Measurements from ENCODE around the gene ADIPOR1. TPM values are rescaled to one million over a fixed set of nuclear protein-coding genes. Genes with fewer than 3 reads are reported as not detected.

Gene ADIPOR1
- total RNA-seq, 1 donor from 2014 or later, result 73.9 TPM

DNA sequence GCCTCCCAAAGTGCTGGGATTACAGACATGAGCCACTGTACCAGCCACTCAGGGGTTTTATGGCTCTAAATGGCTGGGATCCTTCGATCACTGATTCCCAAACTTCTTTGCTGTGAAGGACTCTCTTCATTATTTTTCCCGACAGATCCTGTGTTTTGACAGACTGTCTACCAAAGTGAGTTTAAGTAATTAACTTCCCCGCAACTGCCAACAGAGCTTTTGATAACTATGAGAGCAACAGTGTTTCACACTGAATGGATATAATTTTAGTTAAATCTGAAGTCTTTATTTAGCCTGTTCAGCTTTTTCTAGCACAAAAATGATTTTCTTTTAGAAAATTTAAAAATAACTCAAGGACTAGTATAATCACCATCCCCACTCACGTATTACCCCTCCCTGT lies 56.6 kb downstream of the ADIPOR1 start:
- H3K36me3 Mint-ChIP-seq (ENCODE audit: low read depth), result peaks cover 26% of the 10 kb centered on the region
- H3K4me1 Mint-ChIP-seq (ENCODE audit: low read depth), result no peaks in the 10 kb centered on the region
- no peaks in the 10 kb centered on the region for H3K27me3 Mint-ChIP-seq (ENCODE audit: low read depth)
- DNase-seq (ENCODE audit: low spot score), result no peak
- H3K9me3 Mint-ChIP-seq (ENCODE audit: low read depth), result no peaks in the 10 kb centered on the region
- H3K4me3 Mint-ChIP-seq (ENCODE audit: unreplicated experiment), result no peak overlapping the region
- H3K27ac Mint-ChIP-seq (ENCODE audit: unreplicated experiment), result no peak overlapping the region
- TF ChIP-seq, protein P1, sequence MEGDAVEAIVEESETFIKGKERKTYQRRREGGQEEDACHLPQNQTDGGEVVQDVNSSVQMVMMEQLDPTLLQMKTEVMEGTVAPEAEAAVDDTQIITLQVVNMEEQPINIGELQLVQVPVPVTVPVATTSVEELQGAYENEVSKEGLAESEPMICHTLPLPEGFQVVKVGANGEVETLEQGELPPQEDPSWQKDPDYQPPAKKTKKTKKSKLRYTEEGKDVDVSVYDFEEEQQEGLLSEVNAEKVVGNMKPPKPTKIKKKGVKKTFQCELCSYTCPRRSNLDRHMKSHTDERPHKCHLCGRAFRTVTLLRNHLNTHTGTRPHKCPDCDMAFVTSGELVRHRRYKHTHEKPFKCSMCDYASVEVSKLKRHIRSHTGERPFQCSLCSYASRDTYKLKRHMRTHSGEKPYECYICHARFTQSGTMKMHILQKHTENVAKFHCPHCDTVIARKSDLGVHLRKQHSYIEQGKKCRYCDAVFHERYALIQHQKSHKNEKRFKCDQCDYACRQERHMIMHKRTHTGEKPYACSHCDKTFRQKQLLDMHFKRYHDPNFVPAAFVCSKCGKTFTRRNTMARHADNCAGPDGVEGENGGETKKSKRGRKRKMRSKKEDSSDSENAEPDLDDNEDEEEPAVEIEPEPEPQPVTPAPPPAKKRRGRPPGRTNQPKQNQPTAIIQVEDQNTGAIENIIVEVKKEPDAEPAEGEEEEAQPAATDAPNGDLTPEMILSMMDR (IDR thresholded peaks at IDR 0.05), result no peak

DNA sequence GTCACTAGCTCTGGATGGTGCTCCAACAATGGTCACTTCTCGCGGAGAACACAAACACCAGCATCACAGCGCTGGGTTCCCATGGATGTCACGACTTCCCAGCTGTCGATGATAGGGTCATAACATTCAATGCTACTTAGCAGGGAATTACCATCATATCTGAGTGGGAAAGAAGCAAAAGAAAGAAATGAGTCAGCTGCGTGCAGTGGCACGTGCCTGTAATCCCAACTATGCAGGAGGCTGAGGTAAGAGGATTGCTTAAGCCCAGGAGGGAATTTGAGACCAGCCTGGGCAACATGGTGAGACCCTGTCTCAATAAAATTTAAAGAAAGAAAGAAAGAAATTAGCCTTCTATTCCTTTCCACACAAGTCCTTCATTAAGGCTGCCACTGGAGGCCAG lies 65.6 kb downstream of the ADIPOR1 start:
- no peak overlapping the region for H3K4me3 Mint-ChIP-seq (ENCODE audit: unreplicated experiment)
- H3K4me1 Mint-ChIP-seq (ENCODE audit: low read depth), result peaks cover 14% of the 10 kb centered on the region
- H3K27ac Mint-ChIP-seq (ENCODE audit: unreplicated experiment), result no peak overlapping the region
- no peak for DNase-seq (ENCODE audit: low spot score)
- peaks cover 23% of the 10 kb centered on the region for H3K36me3 Mint-ChIP-seq (ENCODE audit: low read depth)
- no peaks in the 10 kb centered on the region for H3K27me3 Mint-ChIP-seq (ENCODE audit: low read depth)
- TF ChIP-seq, protein P1 (IDR thresholded peaks at IDR 0.05), result no peak
- H3K9me3 Mint-ChIP-seq (ENCODE audit: low read depth), result no peaks in the 10 kb centered on the region

Other genes with a start within 250 kb of the ADIPOR1 start
- 0.07 TPM in 1 of 3 replicates, not detected in the others for gene SYT2, start 247.9 kb downstream of the ADIPOR1 start, total RNA-seq
- gene KDM5B, start 149.9 kb downstream of the ADIPOR1 start, total RNA-seq, result 123 to 131 TPM (median 126 TPM) in 3 replicates
- 4.2 to 6.8 TPM (median 4.5 TPM) in 3 replicates for gene PCAT6, start 147.4 kb downstream of the ADIPOR1 start, total RNA-seq
- 14.6 to 16.4 TPM (median 15.3 TPM) in 3 replicates for gene RABIF, start 69.2 kb downstream of the ADIPOR1 start, total RNA-seq
- 22.5 to 24.5 TPM (median 24.0 TPM) in 3 replicates for gene KLHL12, start 31.1 kb downstream of the ADIPOR1 start, total RNA-seq
- 45.6 to 48.9 TPM (median 46.0 TPM) in 3 replicates for gene CYB5R1, start 8.9 kb upstream of the ADIPOR1 start, total RNA-seq
- gene TMEM183A, start 49.1 kb upstream of the ADIPOR1 start, total RNA-seq, result 51.4 to 59.1 TPM (median 55.5 TPM) in 3 replicates
- gene PPFIA4, start 68.2 kb upstream of the ADIPOR1 start, total RNA-seq, result 6.0 to 16.3 TPM (median 14.7 TPM) in 3 replicates
- not detected in 3 replicates for gene MYOG, start 127.7 kb upstream of the ADIPOR1 start, total RNA-seq
- 0.24 to 2.1 TPM (median 1.7 TPM) in 3 replicates for gene ADORA1, start 169.4 kb upstream of the ADIPOR1 start, total RNA-seq
- not detected in 3 replicates for gene MYBPH, start 217.5 kb upstream of the ADIPOR1 start, total RNA-seq
- gene CHI3L1, start 228.4 kb upstream of the ADIPOR1 start, total RNA-seq, result not detected in 3 replicates